Activated naive CD8-positive, alpha-beta T cell treated with anti-CD3 and anti-CD28 coated beads for 36 hours (primary cell): ENCODE data around the gene RP9. TPM values are rescaled to one million over a fixed set of nuclear protein-coding genes. Genes with fewer than 3 reads are reported as not detected.
"Not testable (repeated sequence)": the region's sequence is repeated elsewhere in the genome, so short reads cannot be mapped to it uniquely, and the experiment has no call there.

Source experiments
- DNase-seq: peaks from one replicate; pipeline ENCODE4 v3.0.0; 2021
- H3K27ac Mint-ChIP-seq: one replicate; pipeline ENCODE4 v1.8.0; 2022; ENCODE audit warnings: mild to moderate bottlenecking, moderate library complexity, mixed read lengths
- H3K27me3 Mint-ChIP-seq: one replicate; pipeline ENCODE4 v1.8.0; 2022; ENCODE audit warnings: mild to moderate bottlenecking, mixed read lengths
- H3K36me3 Mint-ChIP-seq: one replicate; pipeline ENCODE4 v1.8.0; 2021; ENCODE audit warnings: mild to moderate bottlenecking, mixed read lengths
- H3K4me1 Mint-ChIP-seq: one replicate; pipeline ENCODE4 v1.8.0; 2021; ENCODE audit warnings: mixed read lengths
- H3K4me3 Mint-ChIP-seq: one replicate; pipeline ENCODE4 v1.8.0; 2022; ENCODE audit warnings: mild to moderate bottlenecking, moderate library complexity, mixed read lengths
- H3K9me3 Mint-ChIP-seq: one replicate; pipeline ENCODE4 v1.8.0; 2022; ENCODE audit warnings: mixed read lengths
- total RNA-seq, 2 experiments: library from RNA; stranded (reverse); gene quantifications; one replicate each; pipeline ENCODE4 v1.2.3, GENCODE V29; 2021

RP9 gene
- total RNA-seq, 2 experiments from 2014 or later = 21.4 to 23.6 TPM

GRCh38 chr7:33118383-33118782 is 9.2 kb upstream of the RP9 start:
- Mint-ChIP-seq H3K27me3 (peaks cover 37% of the 10 kb centered on the region), H3K36me3 (peaks cover 3% of the 10 kb centered on the region), H3K4me1 (no peaks in the 10 kb centered on the region), H3K4me3 (no peak overlapping the region), H3K27ac (no peak overlapping the region), H3K9me3 (peaks cover 10% of the 10 kb centered on the region)
- DNase-seq = no peak

GRCh38 chr7:33114976-33115375 is 5.8 kb upstream of the RP9 start:
- H3K4me1 Mint-ChIP-seq = peaks cover 2% of the 10 kb centered on the region
- no peak for DNase-seq
- H3K4me3 Mint-ChIP-seq = no peak overlapping the region
- H3K27ac Mint-ChIP-seq = no peak overlapping the region
- peaks cover 35% of the 10 kb centered on the region for H3K27me3 Mint-ChIP-seq
- peaks cover 10% of the 10 kb centered on the region for H3K9me3 Mint-ChIP-seq
- peaks cover 3% of the 10 kb centered on the region for H3K36me3 Mint-ChIP-seq

- H3K4me1 Mint-ChIP-seq = peaks cover 11% of the 10 kb centered on the region
- no peak overlapping the region for H3K27ac Mint-ChIP-seq
- no peaks in the 10 kb centered on the region for H3K36me3 Mint-ChIP-seq
- peaks cover 22% of the 10 kb centered on the region for H3K27me3 Mint-ChIP-seq
- H3K9me3 Mint-ChIP-seq = no peaks in the 10 kb centered on the region
- no peak for DNase-seq
- no peak overlapping the region for H3K4me3 Mint-ChIP-seq
Measured at GRCh38 chr7:33111614-33112013, 2.4 kb upstream of the RP9 start.

- DNase-seq = no peak
- Mint-ChIP-seq H3K4me3 (peak overlapping the region; percentile 77), H3K27me3 (peaks cover 10% of the 10 kb centered on the region), H3K27ac (peak overlapping the region; percentile 42), H3K4me1 (peaks cover 20% of the 10 kb centered on the region), H3K36me3 (no peaks in the 10 kb centered on the region), H3K9me3 (no peaks in the 10 kb centered on the region)
Measured at GRCh38 chr7:33109758-33110238, 594 bp upstream of the RP9 start.

- Mint-ChIP-seq H3K36me3 (peaks cover 1% of the 10 kb centered on the region), H3K9me3 (no peaks in the 10 kb centered on the region), H3K4me1 (peaks cover 22% of the 10 kb centered on the region), H3K27me3 (peaks cover 5% of the 10 kb centered on the region), H3K27ac (peak overlapping the region; percentile 64), H3K4me3 (peak overlapping the region; percentile 85)
- peak; percentile 27 for DNase-seq
Measured at GRCh38 chr7:33108554-33109004, 625 bp downstream of the RP9 start.

- Mint-ChIP-seq H3K4me3 (peak overlapping the region; percentile 85), H3K9me3 (no peaks in the 10 kb centered on the region), H3K27ac (peak overlapping the region; percentile 11), H3K4me1 (peaks cover 27% of the 10 kb centered on the region), H3K36me3 (peaks cover 1% of the 10 kb centered on the region), H3K27me3 (peaks cover 5% of the 10 kb centered on the region)
- peak; percentile 20 for DNase-seq
Measured at GRCh38 chr7:33107136-33108066, 1.8 kb downstream of the RP9 start.

- Mint-ChIP-seq H3K27ac (no peak overlapping the region), H3K9me3 (no peaks in the 10 kb centered on the region), H3K4me1 (peaks cover 15% of the 10 kb centered on the region), H3K36me3 (peaks cover 1% of the 10 kb centered on the region), H3K27me3 (no peaks in the 10 kb centered on the region), H3K4me3 (no peak overlapping the region)
- DNase-seq = no peak
Measured at GRCh38 chr7:33101906-33102305, 7.3 kb downstream of the RP9 start.

GRCh38 chr7:33100770-33101169 is 8.4 kb downstream of the RP9 start:
- no peak overlapping the region for H3K4me3 Mint-ChIP-seq
- H3K36me3 Mint-ChIP-seq = peaks cover 1% of the 10 kb centered on the region
- no peak overlapping the region for H3K27ac Mint-ChIP-seq
- DNase-seq = no peak
- H3K9me3 Mint-ChIP-seq = no peaks in the 10 kb centered on the region
- H3K27me3 Mint-ChIP-seq = no peaks in the 10 kb centered on the region
- H3K4me1 Mint-ChIP-seq = peaks cover 11% of the 10 kb centered on the region

- H3K36me3 Mint-ChIP-seq = peaks cover 2% of the 10 kb centered on the region
- peaks cover 4% of the 10 kb centered on the region for H3K4me1 Mint-ChIP-seq
- peak overlapping the region; percentile 20 for H3K27ac Mint-ChIP-seq
- H3K9me3 Mint-ChIP-seq = no peaks in the 10 kb centered on the region
- no peak for DNase-seq
- no peak overlapping the region for H3K4me3 Mint-ChIP-seq
- no peaks in the 10 kb centered on the region for H3K27me3 Mint-ChIP-seq
Measured at GRCh38 chr7:33099154-33099940, 9.9 kb downstream of the RP9 start.

GRCh38 chr7:33094745-33095275 is 14.4 kb downstream of the RP9 start:
- H3K4me3 Mint-ChIP-seq, DNase-seq, H3K36me3 Mint-ChIP-seq, H3K9me3 Mint-ChIP-seq, H3K27ac Mint-ChIP-seq, H3K4me1 Mint-ChIP-seq, H3K27me3 Mint-ChIP-seq: not testable (repeated sequence)

GRCh38 chr7:33093266-33093665 is 15.9 kb downstream of the RP9 start:
- no peak for DNase-seq
- H3K27me3 Mint-ChIP-seq = no peaks in the 10 kb centered on the region
- H3K4me1 Mint-ChIP-seq = no peaks in the 10 kb centered on the region
- peaks cover 1% of the 10 kb centered on the region for H3K36me3 Mint-ChIP-seq
- H3K9me3 Mint-ChIP-seq = no peaks in the 10 kb centered on the region
- H3K27ac Mint-ChIP-seq = peak overlapping the region; percentile 1
- H3K4me3 Mint-ChIP-seq = no peak overlapping the region

- no peak for DNase-seq
- no peak overlapping the region for H3K27ac Mint-ChIP-seq
- H3K4me3 Mint-ChIP-seq = no peak overlapping the region
- H3K27me3 Mint-ChIP-seq = no peaks in the 10 kb centered on the region
- no peaks in the 10 kb centered on the region for H3K4me1 Mint-ChIP-seq
- H3K9me3 Mint-ChIP-seq = no peaks in the 10 kb centered on the region
- peaks cover 1% of the 10 kb centered on the region for H3K36me3 Mint-ChIP-seq
Measured at GRCh38 chr7:33091641-33092191, 17.5 kb downstream of the RP9 start.

GRCh38 chr7:33091111-33091531 is 18.1 kb downstream of the RP9 start:
- no peak overlapping the region for H3K27ac Mint-ChIP-seq
- no peak for DNase-seq
- H3K36me3 Mint-ChIP-seq = peaks cover 1% of the 10 kb centered on the region
- no peaks in the 10 kb centered on the region for H3K9me3 Mint-ChIP-seq
- H3K27me3 Mint-ChIP-seq = no peaks in the 10 kb centered on the region
- H3K4me3 Mint-ChIP-seq = no peak overlapping the region
- H3K4me1 Mint-ChIP-seq = no peaks in the 10 kb centered on the region

- Mint-ChIP-seq H3K9me3 (no peaks in the 10 kb centered on the region), H3K36me3 (no peaks in the 10 kb centered on the region), H3K27me3 (no peaks in the 10 kb centered on the region), H3K4me3 (no peak overlapping the region), H3K4me1 (no peaks in the 10 kb centered on the region), H3K27ac (no peak overlapping the region)
- no peak for DNase-seq
Measured at GRCh38 chr7:33089142-33089541, 20.1 kb downstream of the RP9 start.

- no peak overlapping the region for H3K27ac Mint-ChIP-seq
- H3K36me3 Mint-ChIP-seq = no peaks in the 10 kb centered on the region
- H3K4me3 Mint-ChIP-seq = no peak overlapping the region
- H3K4me1 Mint-ChIP-seq = no peaks in the 10 kb centered on the region
- DNase-seq = no peak
- no peaks in the 10 kb centered on the region for H3K9me3 Mint-ChIP-seq
- peaks cover 3% of the 10 kb centered on the region for H3K27me3 Mint-ChIP-seq
Measured at GRCh38 chr7:33087858-33088257, 21.3 kb downstream of the RP9 start.
